Retinal pigment epithelial cell (primary cell): ENCODE results near the gene CUL5.

ENCODE experiments used
- DNase-seq: peaks from one replicate; pipeline ENCODE4 v3.0.0-alpha.2; 2010; ENCODE audit warnings: low read depth
- H3K4me3 ChIP-seq: 2 replicates; pipeline ENCODE4 v1.5.1; 2011; ENCODE audit warnings: mild to moderate bottlenecking, low read length, control low read depth, moderate library complexity
- CTCF ChIP-seq: conservative IDR thresholded peaks from 2 replicates; pipeline ENCODE4 v1.5.1; 2011; ENCODE audit warnings: low read depth, low read length, control low read depth, inconsistent platforms

The CUL5 gene

GRCh38 chr11:108003623-108004022, 5.1 kb upstream of the CUL5 start:
- no peak for TF ChIP-seq CTCF
- DNase-seq, result no peak
- H3K4me3 ChIP-seq, result no peak overlapping the region

- DNase-seq, result no peak
- H3K4me3 ChIP-seq, result no peak overlapping the region
- TF ChIP-seq CTCF, result no peak
These were observed 879 bp upstream of the CUL5 start for GRCh38 chr11:108007819-108008218.

DNA sequence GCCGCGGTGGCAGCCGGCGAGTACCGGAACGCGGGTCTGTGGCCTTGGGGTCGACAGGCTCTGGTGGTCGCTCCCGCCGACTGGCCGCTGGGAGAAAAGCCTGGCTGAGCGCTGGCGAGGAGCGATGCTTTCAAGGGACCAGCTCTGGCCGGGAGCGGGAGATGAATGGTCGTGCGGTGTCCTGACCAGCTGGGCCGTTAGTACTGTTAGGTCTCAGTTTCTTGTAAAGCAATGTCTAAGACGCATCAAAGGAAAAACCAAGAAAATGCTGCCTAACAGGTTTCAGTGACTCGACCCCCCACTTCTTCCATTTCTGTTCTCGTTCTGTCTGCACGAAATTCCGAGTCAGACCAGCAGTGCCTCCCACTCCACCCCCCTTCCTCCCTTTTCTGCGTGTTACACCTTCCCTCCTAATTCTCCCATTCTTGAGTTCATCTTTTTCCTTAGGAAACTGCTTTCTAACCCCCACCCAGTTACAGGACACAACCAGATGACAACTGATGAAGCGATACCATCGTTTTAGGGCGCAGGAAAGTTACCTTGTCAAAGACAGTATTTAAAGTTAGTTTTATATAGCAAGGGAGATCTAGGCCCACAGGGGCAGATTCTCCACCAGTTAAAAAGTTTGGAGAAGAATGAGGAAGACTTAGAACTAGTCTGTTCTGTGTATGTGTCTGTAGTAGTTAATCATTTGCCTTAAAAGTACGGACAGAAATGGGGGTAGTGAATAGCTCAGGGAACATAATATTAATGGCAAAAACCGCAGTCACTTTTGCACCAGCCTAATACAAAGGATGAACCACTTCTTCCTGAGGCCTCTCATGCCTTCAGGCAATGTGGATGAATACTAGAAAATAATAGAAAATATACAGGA, 1.0 kb downstream of the CUL5 start:
- no peak for DNase-seq
- no peak for TF ChIP-seq CTCF
- H3K4me3 ChIP-seq, result peak overlapping the region; percentile 99

DNA sequence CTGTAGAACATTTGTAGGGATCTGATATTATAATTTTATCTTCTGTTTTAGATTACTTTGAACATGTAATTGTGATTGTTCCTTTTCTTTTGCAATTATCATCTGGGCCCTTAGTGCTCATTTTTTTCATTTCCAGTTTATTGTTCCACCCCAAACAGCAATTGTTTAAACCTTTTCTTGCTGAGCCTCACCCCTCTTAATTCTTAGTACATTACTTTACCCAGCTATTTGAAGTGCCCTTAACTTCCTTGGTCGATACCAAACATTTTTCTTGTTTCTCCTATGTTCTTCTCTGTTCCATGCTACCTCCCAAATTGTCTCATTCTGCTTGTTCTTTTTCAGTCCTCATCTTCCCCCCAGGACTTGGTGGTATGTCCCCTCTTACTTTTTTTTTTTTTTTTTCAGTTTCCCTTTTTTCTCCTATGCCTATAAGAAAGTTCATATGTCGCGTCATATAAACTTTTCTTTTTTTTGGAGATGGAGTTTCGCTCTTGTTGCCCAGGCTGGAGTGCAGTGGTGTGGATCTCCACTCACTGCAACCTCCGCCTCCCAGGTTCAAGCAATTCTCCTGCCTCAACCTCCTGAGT, 3.5 kb downstream of the CUL5 start:
- H3K4me3 ChIP-seq, result no peak overlapping the region
- no peak for DNase-seq
- no peak for TF ChIP-seq CTCF

DNA sequence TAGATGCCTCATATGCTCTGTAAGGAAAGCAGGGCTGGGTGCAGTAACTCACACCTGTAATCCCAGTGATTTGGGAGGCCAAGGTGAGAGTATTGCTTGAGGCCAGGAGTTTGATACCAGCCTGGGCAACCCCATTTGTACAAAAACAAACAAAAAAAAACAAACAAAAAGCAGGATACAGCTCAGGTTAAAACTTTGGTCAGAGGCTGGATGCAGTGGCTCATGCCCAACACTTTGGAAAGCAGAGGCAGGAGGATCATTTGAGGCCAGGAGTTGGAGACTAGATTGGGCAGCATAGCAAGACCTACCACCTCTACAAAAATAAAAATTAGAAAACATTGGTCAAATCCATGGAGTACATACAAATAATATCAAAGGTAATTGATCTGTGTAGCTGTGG, 7.9 kb downstream of the CUL5 start:
- H3K4me3 ChIP-seq, result no peak overlapping the region
- TF ChIP-seq CTCF, result no peak
- no peak for DNase-seq

GRCh38 chr11:108018708-108019107, 10.0 kb downstream of the CUL5 start:
- H3K4me3 ChIP-seq, result no peak overlapping the region
- DNase-seq, result no peak
- TF ChIP-seq CTCF, result no peak
